ENCODE data around the gene TWF2. TPM values are rescaled to one million over a fixed set of nuclear protein-coding genes. Genes with fewer than 3 reads are reported as not detected.

TWF2 gene
- total and polyA plus RNA-seq, 10 of the 15 experiments (the other 5 are each of a cell fraction or from before 2014, with no cell fraction given) = 0.16 to 106 (median 68.5) TPM

- TF ChIP-seq PBX3 (IDR thresholded peaks at IDR 0.05; ENCODE audit: insufficient replicate concordance, low read depth, low read length) (no peak), GATAD2B (conservative IDR thresholded peaks at IDR 0.05; ENCODE audit: low read depth) (no peak; the same call in 1 of the 2 replicates), PKNOX1 (IDR thresholded peaks at IDR 0.05) (no peak), NFYA (IDR thresholded peaks at IDR 0.05; ENCODE audit: borderline replicate concordance, low read depth, low read length) (no peak), DPF2 (IDR thresholded peaks at IDR 0.05) (no peak), CHD1 (IDR thresholded peaks at IDR 0.05; ENCODE audit: low read depth, low read length) (no peak), BCLAF1 (IDR thresholded peaks at IDR 0.05) (no peak), ZBTB33 (IDR thresholded peaks at IDR 0.05) (no peak), MTA2 (IDR thresholded peaks at IDR 0.05; ENCODE audit: low read depth) (no peak), SRF (IDR thresholded peaks at IDR 0.05; ENCODE audit: low read depth in 2 of 2, low read length in 2 of 2) (no peak), NKRF (conservative IDR thresholded peaks at IDR 0.05) (peak; percentile 18; the same call in 1 of the 2 replicates), SMAD1 (IDR thresholded peaks at IDR 0.05; ENCODE audit: low read depth, partially characterized antibody) (no peak), STAT3 (IDR thresholded peaks at IDR 0.05; ENCODE audit: low read depth, low read length) (no peak), CHD2 (IDR thresholded peaks at IDR 0.05; ENCODE audit: borderline replicate concordance, low read depth, low read length) (no peak), FOS (IDR thresholded peaks at IDR 0.05; ENCODE audit: borderline replicate concordance, extremely low read depth, insufficient read length) (no peak), EGR1 (IDR thresholded peaks at IDR 0.05; ENCODE audit: borderline replicate concordance in 1 of 2, low read depth in 2 of 2, low read length in 2 of 2) (no peak), ETV6 (conservative IDR thresholded peaks at IDR 0.05 in 1 of 2, IDR thresholded peaks at IDR 0.05 in 1 of 2; ENCODE audit: borderline replicate concordance in 1 of 2, low read depth in 1 of 2) (no peak), TAF1 (IDR thresholded peaks at IDR 0.05; ENCODE audit: borderline replicate concordance, low read depth, low read length) (peak; percentile 60; the same call in 1 of the 2 replicates), CREM (IDR thresholded peaks at IDR 0.05; ENCODE audit: low read depth) (no peak)
These were observed 38.4 kb upstream of the TWF2 start (continued) for GRCh38 chr3:52277071-52277964.

Measured in GM12878 (cell line).